Chondrocyte (in vitro differentiated cells): ENCODE measurements around the gene SPIRE1. TPM values are rescaled to one million over a fixed set of nuclear protein-coding genes. Genes with fewer than 3 reads are reported as not detected.

Experiments
- DNase-seq: peaks from one replicate; pipeline ENCODE4 v3.0.0; 2021; ENCODE audit warnings: mixed read lengths, low spot score
- H3K27ac Mint-ChIP-seq: one replicate; pipeline ENCODE4 v1.8.0; 2021; ENCODE audit warnings: mild to moderate bottlenecking, moderate library complexity, mixed read lengths; ENCODE audit not compliant: unreplicated experiment
- H3K27me3 Mint-ChIP-seq: 2 replicates; pipeline ENCODE4 v1.8.0; 2021; ENCODE audit warnings: low read depth, mixed read lengths
- H3K36me3 Mint-ChIP-seq: 2 replicates; pipeline ENCODE4 v1.8.0; 2021; ENCODE audit warnings: low read depth, mixed read lengths
- H3K4me1 Mint-ChIP-seq: 2 replicates; pipeline ENCODE4 v1.8.0; 2021; ENCODE audit warnings: low read depth, mild to moderate bottlenecking, mixed read lengths
- H3K4me3 Mint-ChIP-seq: one replicate; pipeline ENCODE4 v1.8.0; 2021; ENCODE audit warnings: mild to moderate bottlenecking, moderate library complexity, mixed read lengths; ENCODE audit not compliant: unreplicated experiment
- H3K9me3 Mint-ChIP-seq: 2 replicates; pipeline ENCODE4 v1.8.0; 2021; ENCODE audit warnings: low read depth, mixed read lengths
- total RNA-seq: library from RNA; stranded (reverse); gene quantifications from 3 replicates; pipeline ENCODE4 v1.2.1, GENCODE V29; 2021
- TF ChIP-seq, protein P1 (sequence below): fragments of 200-600 bp; sonication (generic); IDR thresholded peaks from 2 replicates; pipeline ENCODE4 v1.5.0; 2021; ENCODE audit warnings: antibody characterized with exemption, mild to moderate bottlenecking, moderate library complexity

SPIRE1 gene
- total RNA-seq, 1 donor from 2014 or later, result 57.8 TPM

DNA sequence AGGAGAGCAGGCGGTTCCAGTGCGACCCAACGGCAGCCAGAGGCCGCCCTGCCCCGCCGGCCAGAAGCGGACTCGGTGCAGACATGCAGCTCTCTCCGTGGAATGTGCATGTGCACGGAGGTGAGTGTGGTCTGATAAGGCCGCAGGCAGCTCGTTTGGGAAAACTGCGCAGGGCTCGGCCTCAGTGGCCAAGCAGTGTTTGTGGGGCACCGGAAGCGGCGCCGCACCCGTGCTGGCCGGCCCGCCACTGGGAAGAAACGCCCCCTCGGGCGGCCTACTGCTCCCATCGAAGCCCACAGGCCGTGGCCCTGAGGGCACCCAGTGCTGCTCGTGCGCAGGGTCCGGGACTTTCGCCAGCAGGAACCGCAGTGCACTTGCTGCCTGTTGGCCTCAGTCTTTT lies 225.0 kb downstream of the SPIRE1 start:
- Mint-ChIP-seq H3K9me3 (no peaks in the 10 kb centered on the region), H3K4me3 (no peak overlapping the region), H3K27ac (no peak overlapping the region)

DNA sequence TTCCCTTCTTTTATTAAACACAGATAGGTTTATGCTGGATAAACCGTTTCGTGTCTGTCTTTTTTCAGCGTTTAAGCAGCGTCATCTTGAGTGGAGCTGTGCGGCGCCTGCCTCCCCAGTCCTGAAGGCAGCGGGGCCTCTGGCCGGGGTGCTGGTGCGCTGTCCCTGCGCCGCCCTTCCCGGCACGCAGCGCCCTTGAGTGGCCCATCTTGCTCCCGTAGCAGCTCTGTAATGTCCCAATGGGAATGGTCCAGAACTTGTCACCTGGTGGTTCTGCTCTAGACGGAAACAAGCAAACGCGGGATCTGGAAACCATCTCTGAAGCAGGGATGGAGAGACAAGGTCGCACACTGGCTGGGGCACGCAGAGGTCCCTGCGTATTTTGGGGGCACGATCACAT lies 225.7 kb downstream of the SPIRE1 start:
- no peak overlapping the region for H3K27ac Mint-ChIP-seq

More for the DNA sequence above, 225.0 kb downstream of the SPIRE1 start:
- Mint-ChIP-seq H3K27me3 (no peaks in the 10 kb centered on the region), H3K4me1 (no peaks in the 10 kb centered on the region), H3K36me3 (peaks cover 20% of the 10 kb centered on the region)
- DNase-seq, result no peak
- TF ChIP-seq, protein P1, sequence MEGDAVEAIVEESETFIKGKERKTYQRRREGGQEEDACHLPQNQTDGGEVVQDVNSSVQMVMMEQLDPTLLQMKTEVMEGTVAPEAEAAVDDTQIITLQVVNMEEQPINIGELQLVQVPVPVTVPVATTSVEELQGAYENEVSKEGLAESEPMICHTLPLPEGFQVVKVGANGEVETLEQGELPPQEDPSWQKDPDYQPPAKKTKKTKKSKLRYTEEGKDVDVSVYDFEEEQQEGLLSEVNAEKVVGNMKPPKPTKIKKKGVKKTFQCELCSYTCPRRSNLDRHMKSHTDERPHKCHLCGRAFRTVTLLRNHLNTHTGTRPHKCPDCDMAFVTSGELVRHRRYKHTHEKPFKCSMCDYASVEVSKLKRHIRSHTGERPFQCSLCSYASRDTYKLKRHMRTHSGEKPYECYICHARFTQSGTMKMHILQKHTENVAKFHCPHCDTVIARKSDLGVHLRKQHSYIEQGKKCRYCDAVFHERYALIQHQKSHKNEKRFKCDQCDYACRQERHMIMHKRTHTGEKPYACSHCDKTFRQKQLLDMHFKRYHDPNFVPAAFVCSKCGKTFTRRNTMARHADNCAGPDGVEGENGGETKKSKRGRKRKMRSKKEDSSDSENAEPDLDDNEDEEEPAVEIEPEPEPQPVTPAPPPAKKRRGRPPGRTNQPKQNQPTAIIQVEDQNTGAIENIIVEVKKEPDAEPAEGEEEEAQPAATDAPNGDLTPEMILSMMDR, result no peak

GRCh38 chr18:12431561-12431960 lies 226.3 kb downstream of the SPIRE1 start:
- TF ChIP-seq, protein P1, result no peak
- Mint-ChIP-seq H3K4me1 (no peaks in the 10 kb centered on the region), H3K36me3 (peaks cover 23% of the 10 kb centered on the region), H3K9me3 (no peaks in the 10 kb centered on the region), H3K27ac (no peak overlapping the region), H3K27me3 (no peaks in the 10 kb centered on the region), H3K4me3 (no peak overlapping the region)
- DNase-seq, result no peak

More for the DNA sequence above, 225.7 kb downstream of the SPIRE1 start:
- H3K4me1 Mint-ChIP-seq, result no peaks in the 10 kb centered on the region
- TF ChIP-seq, protein P1, result no peak
- H3K4me3 Mint-ChIP-seq, result no peak overlapping the region
- DNase-seq, result no peak
- no peaks in the 10 kb centered on the region for H3K27me3 Mint-ChIP-seq
- H3K36me3 Mint-ChIP-seq, result peaks cover 20% of the 10 kb centered on the region
- no peaks in the 10 kb centered on the region for H3K9me3 Mint-ChIP-seq

- H3K4me3 Mint-ChIP-seq, result no peak overlapping the region
- no peak overlapping the region for H3K27ac Mint-ChIP-seq
Observed at GRCh38 chr18:12430137-12430990, 227.5 kb downstream of the SPIRE1 start.

DNA sequence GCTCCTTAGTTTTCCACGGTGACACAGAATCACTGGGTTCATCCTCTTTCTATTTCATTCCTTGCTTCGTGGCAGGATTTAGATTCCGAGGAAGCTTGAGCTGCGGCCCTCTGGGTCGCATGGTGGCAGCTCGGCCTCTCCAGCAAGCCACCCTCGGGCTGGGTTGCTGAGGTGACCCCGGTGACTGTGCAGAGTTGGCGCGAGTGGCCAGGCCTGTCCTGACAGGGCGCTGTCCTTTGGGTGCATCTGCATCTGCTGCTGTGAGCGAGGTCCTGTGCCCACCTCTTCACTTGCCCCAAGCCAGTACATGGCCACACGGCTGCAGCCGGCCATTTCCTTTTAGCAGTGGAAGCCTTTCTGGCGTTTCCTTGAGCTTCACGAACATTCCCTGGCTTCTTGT lies 228.4 kb downstream of the SPIRE1 start:
- Mint-ChIP-seq H3K4me3 (no peak overlapping the region), H3K4me1 (no peaks in the 10 kb centered on the region), H3K27ac (no peak overlapping the region), H3K36me3 (peaks cover 15% of the 10 kb centered on the region), H3K9me3 (no peaks in the 10 kb centered on the region), H3K27me3 (no peaks in the 10 kb centered on the region)
- DNase-seq, result no peak
- TF ChIP-seq, protein P1, result no peak

More at GRCh38 chr18:12430137-12430990, 227.5 kb downstream of the SPIRE1 start:
- Mint-ChIP-seq H3K9me3 (no peaks in the 10 kb centered on the region), H3K4me1 (no peaks in the 10 kb centered on the region), H3K36me3 (peaks cover 18% of the 10 kb centered on the region), H3K27me3 (no peaks in the 10 kb centered on the region)
- DNase-seq, result no peak
- TF ChIP-seq, protein P1, result no peak
